Transverse colon (tissue), 4 donors: ENCODE measurements around the gene ABCC11. TPM values are rescaled to one million over a fixed set of nuclear protein-coding genes. Genes with fewer than 3 reads are reported as not detected.

Experiments used
- DNase-seq: peaks from one replicate; pipeline ENCODE4 v3.0.0-alpha.2; 2019
- H3K27ac ChIP-seq, 4 donors: fragments of 200-600 bp; sonication (generic); 2 replicates each; pipeline ENCODE4 v1.5.1; 2016 to 2018; ENCODE audit warnings: inconsistent platforms in 4 of 4
- H3K27me3 ChIP-seq: fragments of 200-600 bp; sonication (generic); 2 replicates; pipeline ENCODE4 v1.5.1; 2017; ENCODE audit warnings: inconsistent platforms
- H3K36me3 ChIP-seq, 4 donors: fragments of 200-600 bp; sonication (generic); 2 replicates each; pipeline ENCODE4 v1.5.1; 2017 to 2019; ENCODE audit warnings: inconsistent platforms in 4 of 4
- H3K4me1 ChIP-seq, 4 donors: fragments of 200-600 bp; sonication (generic); 2 replicates each; pipeline ENCODE4 v1.5.1; 2017 to 2020; ENCODE audit warnings: inconsistent platforms in 4 of 4
- H3K4me3 ChIP-seq, 4 donors: fragments of 200-600 bp; sonication (generic); 1 replicate in 1 of 4; 2 replicates in 3 of 4; pipeline versions ENCODE4 v1.5.1 to v1.6.1; 2017 to 2019; ENCODE audit warnings: inconsistent platforms in 4 of 4
- H3K9me3 ChIP-seq, 2 donors: fragments of 200-600 bp; sonication (generic); 2 replicates each; pipeline ENCODE4 v1.5.1; 2017 to 2019; ENCODE audit warnings: inconsistent platforms in 2 of 2
- CTCF ChIP-seq, 5 experiments: fragments of 200-600 bp in 3 of 5; fragments of 450-650 bp in 2 of 5; sonication (generic) in 3 of 5; IDR thresholded peaks; 1 replicate in 2 of 5; 2 replicates in 3 of 5; pipeline ENCODE4 v1.5.1; 2016 to 2017; ENCODE audit warnings: antibody characterized with exemption in 5 of 5, inconsistent platforms in 3 of 5, mild to moderate bottlenecking in 2 of 5, moderate library complexity in 1 of 5
- EP300 ChIP-seq: sonication (generic); formaldehyde crosslinking; IDR thresholded peaks from one replicate; pipeline ENCODE4 v1.6.1; 2017; ENCODE audit warnings: antibody characterized with exemption, low read depth
- POLR2A ChIP-seq: fragments of 450-650 bp; IDR thresholded peaks from one replicate; pipeline ENCODE4 v1.6.1; 2016; ENCODE audit warnings: antibody characterized with exemption, mild to moderate bottlenecking, moderate library complexity
- POLR2AphosphoS5 ChIP-seq, 3 donors: sonication (generic); formaldehyde crosslinking; IDR thresholded peaks; one replicate each; pipeline ENCODE4 v1.6.1; 2016; ENCODE audit warnings: antibody characterized with exemption in 3 of 3
- WGBS, 2 donors: methylation state at CpG; one replicate each; pipeline ENCODE4 v1.1.5; 2018; ENCODE audit warnings: low coverage in 1 of 2; 5-methylcytosine and 5-hydroxymethylcytosine counted together
- in situ Hi-C, 4 donors: fragments of 200-750 bp; cut with MboI; loops; one replicate each; pipeline versions ENCODE4 v1.15.0 to v1.15.1; 2017; ENCODE audit warnings: low sequenced_read_pairs in 3 of 4, low pct_ligation_motif_present in 1 of 4, low pct_unique_long_range_greater_than_20kb in 1 of 4
- intact Hi-C: fragments of 100-400 bp; cut with DNase I; formaldehyde crosslinking; loops from one replicate; pipeline ENCODE4 v1.15.1; 2023; ENCODE audit warnings: low total_unique reads
- total RNA-seq, 4 donors: library from RNA; depleted of rRNA; stranded (reverse); fragments of >200 nt; gene quantifications; one replicate each; pipeline ENCODE4 v1.1.0, GENCODE V29; 2016

Gene ABCC11
- total RNA-seq, 4 donors from 2014 or later, result 0.16 to 10.7 (median 0.27) TPM; not detected in 1

GRCh38 chr16:48225456-48225855, 21.9 kb downstream of the ABCC11 start:
- intact Hi-C loops, result no loop called here
- H3K27ac ChIP-seq, result no peak overlapping the region
- no peaks in the 10 kb centered on the region for H3K27me3 ChIP-seq
- WGBS, 2 donors, result 85 to 86% methylated on average over 5 of the region's 5 CpGs
- no peaks in the 10 kb centered on the region for H3K36me3 ChIP-seq
- no peak for DNase-seq
- in situ Hi-C loops, result loop anchor here in 1 of 4 donors (25.0 kb wide), 1 partner anchor 412 kb away; no protein-coding TSS in a partner anchor
- no peak for TF ChIP-seq POLR2A
- no peak for TF ChIP-seq POLR2AphosphoS5 (IDR thresholded peaks at IDR 0.05)
- TF ChIP-seq CTCF (IDR thresholded peaks at IDR 0.05), result no peak
- no peak for TF ChIP-seq EP300
- no peaks in the 10 kb centered on the region for H3K9me3 ChIP-seq
- H3K4me1 ChIP-seq, result no peaks in the 10 kb centered on the region
- H3K4me3 ChIP-seq, result no peak overlapping the region

- no peak for DNase-seq
- H3K27me3 ChIP-seq, result no peaks in the 10 kb centered on the region
- H3K4me3 ChIP-seq, result no peak overlapping the region
- in situ Hi-C loops, result loop anchor here in 1 of 4 donors (25.0 kb wide), 1 partner anchor 414 kb away; no protein-coding TSS in a partner anchor
- no peak for TF ChIP-seq POLR2AphosphoS5 (IDR thresholded peaks at IDR 0.05)
- no peaks in the 10 kb centered on the region for H3K36me3 ChIP-seq
- WGBS, 2 donors, result 95 to 100% methylated on average over 2 to 4 of the region's 4 CpGs
- no peak overlapping the region for H3K27ac ChIP-seq
- H3K4me1 ChIP-seq, result no peaks in the 10 kb centered on the region
- intact Hi-C loops, result no loop called here
- H3K9me3 ChIP-seq, result no peaks in the 10 kb centered on the region
These were observed 23.8 kb downstream of the ABCC11 start for GRCh38 chr16:48223490-48223889.

- Histone ChIP-seq H3K27me3 (no peaks in the 10 kb centered on the region), H3K27ac (no peak overlapping the region), H3K4me1 (no peaks in the 10 kb centered on the region), H3K4me3 (no peak overlapping the region), H3K36me3 (no peaks in the 10 kb centered on the region), H3K9me3 (no peaks in the 10 kb centered on the region)
- intact Hi-C loops, result no loop called here
- no peak for DNase-seq
- in situ Hi-C loops, result loop anchor here in 1 of 4 donors (25.0 kb wide), 1 partner anchor 416 kb away; no protein-coding TSS in a partner anchor
- 78 to 90% methylated on average over 2 to 3 of the region's 3 CpGs for WGBS, 2 donors
- TF ChIP-seq CTCF (IDR thresholded peaks at IDR 0.05) (no peak), POLR2A (no peak), POLR2AphosphoS5 (IDR thresholded peaks at IDR 0.05) (no peak), EP300 (no peak)
These were observed 26.4 kb downstream of the ABCC11 start for GRCh38 chr16:48220891-48221290.

- Histone ChIP-seq H3K9me3 (no peaks in the 10 kb centered on the region), H3K36me3 (no peaks in the 10 kb centered on the region), H3K4me3 (no peak overlapping the region), H3K27ac (no peak overlapping the region), H3K4me1 (no peaks in the 10 kb centered on the region), H3K27me3 (no peaks in the 10 kb centered on the region)
- intact Hi-C loops (no loop called here), in situ Hi-C loops (loop anchor here in 1 of 4 donors (25.0 kb wide), 1 partner anchor 419 kb away; no protein-coding TSS in a partner anchor)
- no peak for TF ChIP-seq POLR2AphosphoS5 (IDR thresholded peaks at IDR 0.05)
- TF ChIP-seq CTCF (IDR thresholded peaks at IDR 0.05), result no peak
- TF ChIP-seq POLR2A, result no peak
- TF ChIP-seq EP300, result no peak
- no peak for DNase-seq
- 79 to 81% methylated on average over 2 to 3 of the region's 3 CpGs for WGBS, 2 donors
These were observed 28.9 kb downstream of the ABCC11 start for GRCh38 chr16:48218473-48218872.

GRCh38 chr16:48217708-48218107, 29.6 kb downstream of the ABCC11 start:
- Histone ChIP-seq H3K27me3 (no peaks in the 10 kb centered on the region), H3K9me3 (no peaks in the 10 kb centered on the region), H3K27ac (no peak overlapping the region), H3K36me3 (no peaks in the 10 kb centered on the region), H3K4me1 (no peaks in the 10 kb centered on the region), H3K4me3 (no peak overlapping the region)
- 85 to 100% methylated on average over 1 to 2 of the region's 2 CpGs for WGBS, 2 donors
- DNase-seq, result no peak
- TF ChIP-seq POLR2AphosphoS5 (IDR thresholded peaks at IDR 0.05), result no peak
- TF ChIP-seq POLR2A, result no peak
- no peak for TF ChIP-seq CTCF (IDR thresholded peaks at IDR 0.05)
- TF ChIP-seq EP300, result no peak
- intact Hi-C loops, result no loop called here
- in situ Hi-C loops, result loop anchor here in 1 of 4 donors (25.0 kb wide), 1 partner anchor 420 kb away; no protein-coding TSS in a partner anchor
